Suppressor macrophage treated with lipopolysaccharide for 4 hours (primary cell): Measurements from ENCODE around the gene SMAP1.

Source experiments
- DNase-seq: peaks from one replicate; pipeline ENCODE4 v3.0.0-alpha.2; 2020

The SMAP1 gene

DNA sequence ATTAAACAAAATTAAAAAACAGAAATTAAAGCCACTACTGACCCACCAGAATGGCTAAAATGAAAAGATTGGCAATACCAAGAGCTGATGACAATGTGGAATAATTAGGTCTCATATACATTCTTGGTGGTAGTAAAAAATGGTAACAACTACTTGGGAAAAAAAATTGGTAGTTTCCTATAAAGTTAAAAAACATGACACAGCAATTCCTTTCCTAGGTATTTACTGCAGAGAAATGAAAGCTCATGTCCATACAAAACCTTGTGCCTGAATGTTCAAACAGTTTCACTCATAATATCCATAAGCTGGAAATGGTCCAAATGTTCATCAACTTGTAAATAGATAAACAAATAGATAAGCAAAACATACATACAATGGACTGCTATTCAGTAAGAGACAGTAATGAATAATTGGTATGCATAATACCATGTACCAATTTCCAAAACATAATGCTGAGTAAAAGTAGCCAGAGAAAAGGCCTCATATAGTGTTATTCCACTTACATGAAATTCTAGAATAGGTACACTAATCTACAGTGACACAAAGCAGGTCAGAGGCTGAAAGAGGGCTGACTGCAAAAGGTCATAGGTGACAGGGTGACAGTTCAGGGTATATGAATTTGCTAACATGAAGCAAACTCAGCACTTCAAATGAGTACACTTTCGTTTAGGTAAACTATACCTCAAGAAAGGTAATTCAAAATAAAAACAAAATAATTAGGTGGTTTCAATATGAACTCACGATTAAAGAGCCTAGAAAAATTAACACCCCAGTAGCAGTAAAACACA, 236.2 kb downstream of the SMAP1 start:
- DNase-seq: no peak

DNA sequence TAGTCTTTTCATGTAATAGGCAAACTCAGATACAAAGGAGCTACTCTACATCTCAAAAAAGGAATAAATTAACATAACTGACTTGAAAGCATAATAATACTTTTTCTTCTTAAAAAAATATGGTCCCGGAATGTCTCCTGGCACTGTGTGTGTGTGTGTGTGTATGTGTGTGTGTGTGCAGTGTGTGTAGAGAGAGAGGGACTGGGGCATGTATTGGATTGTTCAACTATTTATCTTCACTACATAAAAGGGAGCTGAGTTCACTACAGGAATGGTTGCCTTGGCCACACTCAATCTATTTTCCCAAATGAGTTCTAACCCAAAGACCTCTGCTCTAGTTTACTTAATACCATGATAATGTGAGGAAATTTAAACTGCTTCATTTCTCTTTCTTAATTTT, 238.1 kb downstream of the SMAP1 start:
- DNase-seq: no peak
